ENCODE results near the gene PEX14. TPM values are rescaled to one million over a fixed set of nuclear protein-coding genes. Genes with fewer than 3 reads are reported as not detected.

The PEX14 gene
- total and polyA plus RNA-seq, 2 donors (not counting 3 experiments of a cell fraction or from before 2014, with no cell fraction given) = 19.5 to 26.5 TPM

DNA sequence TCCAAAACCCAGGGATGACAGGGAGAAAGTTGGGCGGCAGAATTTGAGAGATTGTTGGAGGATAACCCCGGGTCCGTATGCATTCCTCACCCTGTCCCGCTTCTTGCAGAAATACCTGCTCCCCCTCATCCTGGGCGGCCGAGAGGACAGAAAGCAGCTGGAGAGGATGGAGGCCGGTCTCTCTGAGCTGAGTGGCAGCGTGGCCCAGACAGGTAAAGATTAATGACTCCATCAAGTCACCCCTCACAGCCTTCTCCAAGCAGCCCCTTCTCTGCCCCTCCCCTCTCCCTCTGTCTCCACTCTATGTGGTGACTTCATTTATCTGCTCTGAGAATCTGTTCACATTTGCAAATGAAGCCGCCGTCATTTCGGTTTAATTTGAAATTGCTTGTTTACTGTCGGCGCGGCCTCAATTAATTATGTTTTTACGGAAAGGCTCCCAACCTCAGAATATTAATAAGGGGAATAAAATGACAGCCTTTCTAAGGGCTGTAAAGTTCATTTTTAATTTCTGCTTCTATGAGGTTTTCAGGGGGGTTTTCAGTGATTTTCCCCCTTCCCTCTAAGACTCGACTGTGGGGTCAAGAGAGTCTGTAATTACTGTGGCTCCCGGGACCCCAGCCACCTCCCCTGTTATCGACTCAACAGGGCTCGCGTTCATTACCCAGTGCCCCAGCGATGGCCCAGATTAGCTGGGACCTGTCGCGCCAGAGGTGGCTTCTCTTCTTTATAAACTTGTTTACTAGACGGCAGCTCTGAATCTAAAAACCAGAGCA lies 148.3 kb downstream of the PEX14 start:
- H4K20me1 ChIP-seq (replicated peaks; ENCODE audit: control insufficient read depth, extremely low read depth, insufficient read depth, low read length) = no peaks in the 10 kb centered on the region
- DNase-seq (ENCODE audit: low read depth, low spot score) (no peak), FAIRE-seq (no peak)
- H3K27ac ChIP-seq (ENCODE audit: insufficient read depth, low read depth, low read length) = no peak overlapping the region
- ChIA-PET POLR2A (no interaction called here), CTCF (no interaction called here)
- no peaks in the 10 kb centered on the region for H3K9me3 ChIP-seq (replicated peaks; ENCODE audit: control insufficient read depth, insufficient read depth, low read length)
- intact Hi-C loops (cut with micrococcal nuclease) = no loop called here
- no peak overlapping the region for H3K4me3 ChIP-seq (replicated peaks in 1 of 3; ENCODE audit: insufficient read depth in 1 of 3, low read depth in 1 of 3, low read length in 3 of 3)
- H3K4me2 ChIP-seq (ENCODE audit: insufficient read depth, low read length) = no peak overlapping the region
- H2AFZ ChIP-seq (ENCODE audit: low read depth, low read length) = no peak overlapping the region
- H3K79me2 ChIP-seq (ENCODE audit: control insufficient read depth, insufficient read depth, low read length) = no peaks in the 10 kb centered on the region
- no peaks in the 10 kb centered on the region for H3K9me1 ChIP-seq (replicated peaks; ENCODE audit: control insufficient read depth, extremely low read depth, insufficient read depth, low read length)
- H3K9ac ChIP-seq (replicated peaks; ENCODE audit: extremely low read depth, insufficient read depth, low read length) = no peak overlapping the region
- no TSS peak for BruUV-seq (replicated peaks)
- H3K27me3 ChIP-seq (ENCODE audit: control insufficient read depth in 2 of 2, insufficient read depth in 2 of 2, low read length in 2 of 2) = no peaks in the 10 kb centered on the region
- peaks cover 0 to 9% of the 10 kb centered on the region in 2 experiments for H3K36me3 ChIP-seq (ENCODE audit: control insufficient read depth in 2 of 2, extremely low read depth in 1 of 2, insufficient read depth in 2 of 2, low read length in 2 of 2)
- TF ChIP-seq JUN (IDR thresholded peaks at IDR 0.05; ENCODE audit: borderline replicate concordance, insufficient read depth, insufficient read length, low read depth) (no peak), GATA2 (IDR thresholded peaks at IDR 0.05; ENCODE audit: insufficient read depth, insufficient read length, low read depth, low read length) (no peak), EZH2 (IDR thresholded peaks at IDR 0.05; ENCODE audit: borderline replicate concordance, low read depth, low read length, severe bottlenecking) (no peak), POLR2A (IDR thresholded peaks at IDR 0.05; ENCODE audit: low read depth, low read length) (no peak), POLR2AphosphoS5 (IDR thresholded peaks at IDR 0.05; ENCODE audit: insufficient read depth, low read depth, low read length) (no peak), FOS (IDR thresholded peaks at IDR 0.05; ENCODE audit: borderline replicate concordance, insufficient read depth, low read length) (no peak), MYC (IDR thresholded peaks at IDR 0.05; ENCODE audit: low read depth, low read length) (no peak)
- TF ChIP-seq, protein P1, sequence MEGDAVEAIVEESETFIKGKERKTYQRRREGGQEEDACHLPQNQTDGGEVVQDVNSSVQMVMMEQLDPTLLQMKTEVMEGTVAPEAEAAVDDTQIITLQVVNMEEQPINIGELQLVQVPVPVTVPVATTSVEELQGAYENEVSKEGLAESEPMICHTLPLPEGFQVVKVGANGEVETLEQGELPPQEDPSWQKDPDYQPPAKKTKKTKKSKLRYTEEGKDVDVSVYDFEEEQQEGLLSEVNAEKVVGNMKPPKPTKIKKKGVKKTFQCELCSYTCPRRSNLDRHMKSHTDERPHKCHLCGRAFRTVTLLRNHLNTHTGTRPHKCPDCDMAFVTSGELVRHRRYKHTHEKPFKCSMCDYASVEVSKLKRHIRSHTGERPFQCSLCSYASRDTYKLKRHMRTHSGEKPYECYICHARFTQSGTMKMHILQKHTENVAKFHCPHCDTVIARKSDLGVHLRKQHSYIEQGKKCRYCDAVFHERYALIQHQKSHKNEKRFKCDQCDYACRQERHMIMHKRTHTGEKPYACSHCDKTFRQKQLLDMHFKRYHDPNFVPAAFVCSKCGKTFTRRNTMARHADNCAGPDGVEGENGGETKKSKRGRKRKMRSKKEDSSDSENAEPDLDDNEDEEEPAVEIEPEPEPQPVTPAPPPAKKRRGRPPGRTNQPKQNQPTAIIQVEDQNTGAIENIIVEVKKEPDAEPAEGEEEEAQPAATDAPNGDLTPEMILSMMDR (IDR thresholded peaks at IDR 0.05; ENCODE audit: extremely low read depth in 1 of 2, insufficient read depth in 1 of 2, low read depth in 1 of 2, low read length in 2 of 2) = no peak
- TF ChIP-seq, protein P2, sequence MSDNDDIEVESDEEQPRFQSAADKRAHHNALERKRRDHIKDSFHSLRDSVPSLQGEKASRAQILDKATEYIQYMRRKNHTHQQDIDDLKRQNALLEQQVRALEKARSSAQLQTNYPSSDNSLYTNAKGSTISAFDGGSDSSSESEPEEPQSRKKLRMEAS (IDR thresholded peaks at IDR 0.05; ENCODE audit: insufficient read depth, insufficient read length) = no peak
- H3K4me1 ChIP-seq (ENCODE audit: control insufficient read depth, extremely low read depth, insufficient read depth, low read length) = no peaks in the 10 kb centered on the region
- dilution Hi-C loops (cut with MboI; ENCODE audit: extremely low pct_ligation_motif_present, low sequenced_read_pairs) = no loop called here

Data from endothelial cell of umbilical vein (primary cell).